ENCODE data around the gene MYO3B.
"Not testable (repeated sequence)": the region's sequence is repeated elsewhere in the genome, so short reads cannot be mapped to it uniquely, and the experiment has no call there.

MYO3B gene

DNA sequence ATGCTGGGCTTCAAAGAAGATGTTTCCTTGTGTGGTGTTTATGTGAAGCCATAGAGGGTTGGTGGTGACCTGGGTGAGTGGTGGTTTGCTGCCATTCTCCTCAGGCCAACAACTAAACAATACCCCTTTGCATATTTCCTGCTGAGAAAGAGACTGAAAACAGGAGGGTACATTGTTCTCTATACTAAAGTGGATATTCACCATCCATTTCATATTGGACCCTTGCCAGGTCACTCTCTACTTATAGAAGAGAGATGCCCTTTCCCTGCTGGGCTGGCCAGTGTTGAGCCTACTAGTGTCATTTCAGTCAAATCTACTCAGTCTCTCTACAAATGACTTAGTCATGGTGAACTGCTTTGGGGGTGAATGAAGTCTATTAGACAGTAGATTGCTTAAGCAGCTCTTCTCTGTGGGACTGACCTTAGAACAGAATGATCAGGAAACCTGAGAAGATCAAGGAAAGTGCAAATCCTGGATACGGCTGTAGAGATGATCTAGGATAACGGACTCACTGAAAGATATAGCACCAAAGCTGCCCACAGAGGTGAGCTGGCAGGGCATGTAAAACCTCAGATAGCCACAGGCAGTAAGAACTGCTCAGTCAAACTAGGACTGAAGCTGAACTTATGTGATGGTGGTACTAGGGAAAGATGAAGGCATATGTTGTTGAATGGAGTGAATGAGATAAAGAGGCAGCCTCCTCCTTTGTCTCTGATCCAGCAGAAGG is 154.9 kb downstream of the MYO3B start:
- no peak for DNase-seq (ENCODE audit: low read depth in 4 of 4, low spot score in 1 of 4)

DNA sequence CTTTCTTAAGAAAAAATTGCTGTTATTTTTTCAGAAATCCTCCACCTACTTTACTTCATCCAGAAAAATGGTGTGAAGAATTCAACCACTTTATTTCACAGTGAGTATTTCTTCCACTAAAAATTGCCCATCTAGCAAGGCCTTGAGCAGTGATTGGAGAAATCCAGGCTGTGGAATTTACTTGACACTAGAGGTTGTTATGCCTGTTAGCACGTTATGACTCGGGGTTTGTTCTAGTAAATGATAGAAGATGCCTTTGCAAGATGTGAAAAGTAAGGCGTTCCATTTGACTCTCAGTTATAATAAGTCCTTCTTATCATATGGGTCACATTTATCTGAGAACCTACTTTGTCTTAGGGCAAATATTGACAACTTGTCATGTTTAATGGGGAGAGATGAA is 157.4 kb downstream of the MYO3B start:
- no peak for DNase-seq (ENCODE audit: low read depth in 4 of 4, low spot score in 1 of 4)

DNA sequence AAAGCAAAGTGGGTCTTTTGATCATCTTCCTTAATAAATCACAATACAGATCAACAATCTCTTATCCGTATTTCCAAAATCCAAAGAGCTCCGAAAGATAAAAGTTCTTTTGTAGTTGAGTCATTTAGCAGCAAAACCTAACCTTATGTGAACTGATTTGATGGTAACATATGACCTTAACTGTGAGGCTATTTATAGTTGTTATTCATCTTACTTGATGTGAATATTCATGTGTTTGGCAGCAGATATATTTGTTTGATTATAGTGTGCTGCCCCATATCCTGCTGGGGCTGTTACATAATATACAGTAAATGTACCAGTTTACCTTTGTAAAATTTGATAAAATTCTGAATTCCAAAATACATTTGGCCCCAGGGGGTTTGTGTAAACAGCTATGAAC is 158.5 kb downstream of the MYO3B start:
- DNase-seq (ENCODE audit: low read depth in 4 of 4, low spot score in 1 of 4) = no peak

DNA sequence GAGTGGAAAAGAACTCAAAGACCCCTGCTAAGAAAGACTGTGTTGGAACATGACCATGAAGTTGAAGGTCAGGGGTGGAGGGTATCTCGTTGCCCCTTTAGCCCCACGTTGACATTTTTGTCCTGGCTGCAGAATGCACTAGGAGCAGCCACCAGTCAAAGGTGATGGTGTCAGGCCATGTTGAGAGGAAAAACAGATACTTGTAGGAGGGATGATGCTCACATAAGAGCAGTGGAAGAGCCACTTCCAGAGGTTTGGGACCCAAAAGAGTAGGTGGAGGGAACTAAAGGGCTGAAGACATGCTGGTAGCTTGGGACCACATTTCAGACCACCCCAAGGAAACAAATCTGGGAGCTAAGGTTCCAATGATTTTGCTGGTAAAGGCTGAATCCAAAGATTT is 159.0 kb downstream of the MYO3B start:
- no peak for DNase-seq (ENCODE audit: low read depth in 4 of 4, low spot score in 1 of 4)

DNA sequence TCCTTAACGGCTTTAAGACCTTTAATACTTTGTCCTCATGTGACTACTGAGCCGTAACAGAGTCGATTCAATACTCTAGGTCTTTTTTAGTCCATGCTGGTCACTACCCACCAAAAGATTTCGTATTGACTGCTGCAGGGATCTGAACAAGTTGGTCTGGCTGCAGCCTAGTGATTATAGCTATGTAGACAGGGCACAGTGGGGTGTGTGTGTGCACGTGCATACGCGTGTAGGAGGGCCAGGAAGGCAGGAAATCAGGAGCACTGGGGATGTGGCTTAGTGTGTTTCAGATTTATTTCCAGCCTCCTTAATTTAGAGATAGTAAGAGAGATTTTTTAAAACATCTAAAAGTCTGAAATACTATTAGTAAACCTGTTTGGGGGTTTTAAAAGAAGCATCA is 161.4 kb downstream of the MYO3B start:
- DNase-seq (ENCODE audit: low read depth in 4 of 4, low spot score in 1 of 4) = no peak

DNA sequence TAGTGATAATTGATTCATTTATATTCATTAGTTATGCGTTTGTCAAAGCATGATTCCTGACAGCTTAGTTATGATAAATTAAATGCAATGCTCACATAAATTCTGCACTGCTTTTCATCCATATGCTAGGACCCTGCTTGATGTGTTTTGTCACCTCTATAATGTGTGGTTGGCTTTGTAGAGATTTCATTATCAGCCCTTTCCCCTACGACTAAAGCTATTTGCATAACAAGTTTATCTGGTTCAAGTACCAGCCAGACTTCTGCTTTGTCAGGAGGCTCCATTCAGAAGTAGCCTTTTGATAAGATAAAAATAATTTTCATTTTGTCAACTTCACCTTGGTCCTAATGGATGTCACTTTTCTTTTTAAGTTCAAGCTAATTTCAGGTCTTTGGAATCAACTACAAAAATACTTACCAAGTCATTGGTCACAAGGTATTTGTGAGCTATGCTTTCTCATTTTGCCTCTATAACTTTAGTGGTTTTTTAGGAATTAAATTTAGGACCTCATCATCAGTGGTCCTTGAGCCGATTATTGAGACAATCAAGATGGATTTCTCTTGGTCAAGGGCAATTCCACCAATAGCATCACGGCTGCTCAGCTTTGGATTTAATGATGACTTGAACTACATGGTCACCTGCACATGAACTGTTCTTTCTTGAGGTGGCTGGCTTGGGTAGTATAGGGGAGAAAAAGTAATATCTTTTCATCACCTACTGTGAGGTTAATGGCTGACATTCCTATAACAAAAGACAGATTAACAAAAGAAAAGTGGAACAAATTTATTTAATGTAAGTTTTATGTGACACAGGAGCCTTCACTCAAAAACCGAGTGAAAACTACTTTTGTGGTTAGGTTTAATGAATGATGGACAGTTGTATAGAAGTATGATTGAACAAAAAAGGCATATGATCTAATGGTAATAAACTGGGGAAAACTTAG is 162.1 kb downstream of the MYO3B start:
- DNase-seq (ENCODE audit: low read depth in 4 of 4, low spot score in 1 of 4) = no peak

DNA sequence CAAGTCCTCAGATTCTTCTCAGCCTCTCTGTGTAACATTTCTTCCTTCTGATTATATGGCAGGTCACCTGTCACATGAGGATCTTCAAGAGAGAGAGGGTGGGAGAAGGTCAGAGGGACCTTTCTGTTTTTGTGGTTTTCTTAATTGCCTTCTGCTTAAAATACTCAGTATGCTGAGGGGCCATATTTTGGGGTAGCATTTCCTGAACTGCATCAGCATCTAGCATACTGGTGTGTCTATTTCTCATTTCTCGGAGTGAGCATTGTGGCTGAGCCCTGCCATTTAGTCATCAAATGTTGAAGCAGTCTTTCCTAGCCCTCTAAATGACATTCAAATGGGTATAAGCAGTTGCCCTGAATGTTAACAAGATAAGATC is 162.7 kb downstream of the MYO3B start:
- DNase-seq (ENCODE audit: low read depth in 4 of 4, low spot score in 1 of 4) = no peak

DNA sequence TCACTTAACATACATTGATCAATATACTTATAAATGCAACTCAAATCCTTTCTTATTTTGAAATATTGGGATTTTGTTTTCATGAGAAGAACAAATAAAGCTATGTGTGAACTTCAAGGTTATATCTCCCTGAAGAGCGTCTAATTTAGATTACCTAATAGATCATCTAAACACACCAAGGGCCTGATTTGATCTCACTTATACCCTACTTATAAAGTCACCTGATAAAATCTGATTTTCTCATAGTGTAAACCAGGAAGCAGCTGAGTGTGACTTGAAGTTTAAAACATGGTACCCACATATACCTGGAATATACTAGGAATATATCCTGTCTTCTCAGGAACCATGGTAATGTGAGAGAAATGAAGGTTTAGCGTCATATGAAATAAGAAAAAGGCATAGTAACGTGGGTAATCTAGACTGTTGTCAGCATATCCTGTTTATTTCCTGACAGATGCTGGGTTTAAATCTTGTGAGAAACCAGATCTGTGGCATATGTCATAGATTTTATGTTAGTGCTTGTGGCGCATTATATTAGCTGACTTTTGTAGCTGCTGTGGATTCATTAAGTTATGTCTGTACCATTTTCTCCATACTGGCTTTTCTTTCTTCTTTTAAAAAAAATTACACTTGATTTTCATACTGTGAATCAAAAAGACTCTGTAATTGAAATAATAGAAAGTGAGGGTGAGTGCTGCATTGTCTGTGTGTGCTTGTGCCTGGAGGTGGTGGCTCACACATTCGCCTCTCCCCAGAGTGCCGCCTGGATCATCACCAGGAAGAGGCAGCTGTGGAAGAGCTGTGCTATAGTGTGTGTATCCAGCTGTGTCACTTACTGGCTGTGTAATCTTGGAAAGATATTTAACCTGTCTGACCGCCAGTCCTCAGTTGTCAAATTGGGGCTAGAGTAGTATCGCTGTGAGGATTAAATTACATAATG is 164.0 kb downstream of the MYO3B start:
- DNase-seq (ENCODE audit: low read depth in 4 of 4, low spot score in 1 of 4) = no peak

DNA sequence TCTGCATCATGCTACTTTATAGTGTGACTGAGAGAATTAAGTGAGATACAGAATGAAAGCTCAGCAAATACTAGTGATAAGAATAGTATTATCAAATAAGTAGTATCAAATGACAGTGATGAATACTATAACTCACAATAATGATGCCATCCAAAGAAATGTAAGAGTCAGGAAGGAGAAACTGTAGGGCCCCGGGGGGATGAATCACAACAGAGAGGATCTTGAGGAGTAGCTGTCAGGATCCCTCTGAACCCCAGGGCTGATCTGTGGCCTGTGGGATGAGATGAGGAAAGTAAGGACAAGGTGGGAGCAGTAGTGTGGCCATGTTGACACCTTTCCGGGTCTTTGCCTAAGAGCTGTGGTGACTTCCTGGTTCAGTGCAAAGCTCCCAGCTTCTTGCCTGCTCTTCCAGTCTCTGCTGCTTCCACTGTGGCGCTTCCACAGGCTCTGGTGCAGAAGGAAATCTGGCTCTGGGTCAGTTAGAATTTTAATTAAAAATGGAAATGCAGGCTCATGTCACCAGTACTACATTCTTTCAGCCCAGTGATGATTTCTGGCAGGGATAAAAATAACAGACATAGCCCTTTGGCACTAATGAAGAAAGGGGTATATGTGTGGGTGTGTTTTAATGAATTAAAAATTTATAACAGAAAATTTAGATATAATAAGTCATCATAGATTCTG is 166.9 kb downstream of the MYO3B start:
- no peak for DNase-seq (ENCODE audit: low read depth in 4 of 4, low spot score in 1 of 4)

DNA sequence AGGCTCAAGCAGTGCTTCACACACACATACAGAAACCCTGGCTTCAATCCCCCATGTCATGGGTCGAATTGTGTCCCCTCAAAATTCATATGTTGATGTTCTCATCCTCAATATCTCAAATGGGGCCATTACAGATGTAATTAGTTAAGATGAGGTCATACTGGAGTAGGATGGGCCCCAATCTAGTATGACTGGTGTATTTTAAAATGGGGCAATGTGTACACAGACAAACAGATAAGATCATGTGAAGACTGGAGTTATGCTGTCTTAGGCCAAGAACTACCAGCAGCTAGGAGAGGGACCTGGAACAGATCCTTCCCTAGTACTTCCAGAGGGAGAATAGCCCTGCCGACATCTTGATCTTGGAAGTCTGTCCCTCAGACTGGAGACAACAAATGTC is 167.7 kb downstream of the MYO3B start:
- DNase-seq (ENCODE audit: low read depth in 4 of 4, low spot score in 1 of 4) = no peak

DNA sequence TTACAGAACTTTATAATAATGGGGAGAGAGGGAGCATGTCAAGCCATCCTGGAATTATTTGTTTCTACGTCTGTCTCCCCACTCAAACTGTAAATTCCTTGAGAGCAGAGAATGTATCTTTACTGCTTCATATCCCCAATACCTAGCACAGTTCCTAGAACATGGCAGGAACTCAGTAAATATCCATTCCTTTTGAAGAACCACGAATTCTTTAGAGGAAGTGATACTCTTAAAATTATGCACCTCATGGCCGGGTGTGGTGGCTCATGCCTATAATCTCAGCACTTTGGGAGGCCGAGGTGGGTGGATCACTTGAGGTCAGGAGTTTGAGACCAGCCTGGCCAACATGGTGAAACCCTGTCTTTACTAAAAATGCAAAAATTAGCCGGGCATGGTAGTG is 171.3 kb downstream of the MYO3B start:
- not testable (repeated sequence) for DNase-seq (ENCODE audit: low read depth in 4 of 4, low spot score in 1 of 4)

DNA sequence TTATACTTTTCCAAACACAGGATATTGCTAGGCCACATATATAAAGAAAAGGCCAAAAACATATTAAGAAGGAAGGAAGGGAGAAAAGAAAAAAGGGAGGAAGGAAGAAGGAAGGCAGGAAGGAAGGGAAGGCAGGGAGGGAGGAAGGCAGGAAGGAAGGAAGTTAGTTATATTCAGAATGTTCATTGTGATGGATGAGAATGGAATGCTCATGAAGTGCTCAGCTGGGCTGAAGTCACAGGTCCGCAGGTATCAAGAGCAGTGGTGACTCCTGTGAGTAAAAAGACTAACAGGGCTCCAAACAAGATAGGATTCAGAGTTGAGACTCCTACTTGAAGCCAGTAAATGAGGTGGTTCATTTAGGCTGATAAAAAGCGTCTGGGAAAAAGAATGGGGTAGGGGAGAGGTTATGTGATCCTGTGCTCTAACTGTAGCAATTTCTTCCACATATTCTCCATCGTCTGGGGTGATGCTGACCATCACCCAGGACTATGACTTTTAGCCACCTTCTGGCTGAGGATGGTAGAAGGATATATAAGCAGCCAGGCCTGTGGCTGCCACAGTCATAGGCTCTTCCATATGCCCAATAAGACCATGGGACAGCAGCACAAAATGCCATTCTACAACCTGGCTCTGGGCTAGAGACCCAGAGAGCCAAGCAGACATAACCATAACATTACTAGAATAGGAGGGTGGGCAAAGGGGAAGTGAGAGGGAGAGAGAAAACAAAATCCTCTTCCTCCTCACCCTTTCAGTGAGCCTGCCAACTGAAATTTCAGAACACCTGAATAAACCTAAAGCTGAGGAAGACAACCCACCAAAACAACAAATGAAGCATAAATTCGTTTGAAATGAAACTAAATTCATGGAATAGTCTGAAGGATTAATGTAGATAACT is 173.2 kb downstream of the MYO3B start:
- no peak for DNase-seq (ENCODE audit: low read depth in 4 of 4, low spot score in 1 of 4)

DNA sequence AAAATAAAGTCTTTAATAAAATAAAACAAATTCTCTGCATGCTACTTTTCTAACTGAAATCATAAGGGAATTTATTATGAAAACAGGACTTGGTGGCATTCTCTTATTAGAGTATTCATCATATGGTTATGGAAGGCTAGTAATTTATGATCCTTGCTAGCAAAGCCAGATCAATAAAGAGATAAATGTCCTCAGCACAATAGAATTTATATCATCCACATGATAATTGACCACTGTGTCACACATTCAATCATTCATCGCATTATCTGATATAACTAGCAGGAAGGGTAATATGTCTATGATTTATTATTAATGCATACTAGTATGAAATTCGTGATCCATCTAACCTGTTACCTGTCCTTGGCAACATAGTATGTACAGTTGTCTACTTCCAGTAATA is 175.8 kb downstream of the MYO3B start:
- no peak for DNase-seq (ENCODE audit: low read depth in 4 of 4, low spot score in 1 of 4)

DNA sequence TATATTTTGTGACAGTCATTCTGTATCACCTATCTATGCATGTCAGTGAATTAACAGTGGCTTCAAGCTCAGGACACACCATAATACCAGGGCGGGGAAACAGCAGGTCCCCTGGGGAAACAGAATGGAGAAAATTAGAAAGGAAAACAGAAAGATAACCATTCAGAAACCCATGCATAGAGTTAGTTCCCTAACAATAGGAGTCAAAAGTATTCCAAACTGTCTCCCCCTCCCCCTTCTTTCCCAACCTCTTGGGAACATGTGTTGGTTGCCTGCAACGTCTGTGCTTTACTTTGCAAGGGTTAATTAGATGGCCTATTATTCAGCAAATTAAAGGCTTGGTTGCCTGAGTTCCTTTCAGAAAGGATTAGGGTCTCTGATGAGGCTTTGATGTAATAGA is 176.4 kb downstream of the MYO3B start:
- DNase-seq (ENCODE audit: low read depth in 4 of 4, low spot score in 1 of 4) = no peak

DNA sequence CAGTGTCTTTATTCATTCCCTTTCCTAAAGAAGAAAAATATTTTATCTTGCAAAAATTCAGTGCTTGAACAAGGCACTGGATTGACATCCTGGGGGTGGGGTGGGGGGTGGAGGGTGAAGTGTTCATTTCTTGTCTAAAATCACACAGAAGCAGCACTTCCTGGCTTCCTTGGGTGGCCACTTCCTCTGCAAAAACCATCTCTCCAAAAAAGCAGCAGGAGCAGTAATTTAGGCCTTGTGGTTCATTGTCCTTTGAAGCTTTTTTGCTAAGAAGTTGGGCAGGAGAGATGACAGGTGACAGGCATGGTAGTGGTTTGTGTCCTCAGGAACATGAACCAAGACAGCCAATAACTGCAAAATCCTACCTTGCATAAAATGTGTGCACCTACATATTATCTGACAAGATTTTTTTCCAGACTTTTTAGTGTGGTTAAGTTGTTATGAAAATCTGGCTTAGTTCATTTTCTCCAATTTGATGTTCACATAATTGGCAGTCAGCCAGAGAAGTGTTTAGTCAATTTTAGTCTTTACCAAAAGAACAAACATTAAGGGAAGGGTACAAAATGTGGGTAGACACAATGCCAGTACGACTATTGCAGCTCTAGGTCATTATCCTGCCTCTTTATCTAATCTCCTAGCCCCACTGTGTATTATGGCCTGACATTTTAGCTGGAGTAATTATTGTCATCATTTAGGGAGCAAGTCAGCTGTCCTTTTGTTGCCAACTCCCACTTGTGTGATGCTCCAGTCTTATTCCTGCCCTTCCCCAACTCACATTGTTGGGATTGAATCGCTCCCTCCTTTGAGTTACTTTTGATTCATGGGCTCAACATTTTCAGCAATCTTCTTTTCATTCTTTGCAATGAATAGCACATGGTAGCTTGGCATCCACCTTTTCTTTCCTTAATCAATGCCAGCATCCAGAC is 177.2 kb downstream of the MYO3B start:
- DNase-seq (ENCODE audit: low read depth in 4 of 4, low spot score in 1 of 4) = no peak

DNA sequence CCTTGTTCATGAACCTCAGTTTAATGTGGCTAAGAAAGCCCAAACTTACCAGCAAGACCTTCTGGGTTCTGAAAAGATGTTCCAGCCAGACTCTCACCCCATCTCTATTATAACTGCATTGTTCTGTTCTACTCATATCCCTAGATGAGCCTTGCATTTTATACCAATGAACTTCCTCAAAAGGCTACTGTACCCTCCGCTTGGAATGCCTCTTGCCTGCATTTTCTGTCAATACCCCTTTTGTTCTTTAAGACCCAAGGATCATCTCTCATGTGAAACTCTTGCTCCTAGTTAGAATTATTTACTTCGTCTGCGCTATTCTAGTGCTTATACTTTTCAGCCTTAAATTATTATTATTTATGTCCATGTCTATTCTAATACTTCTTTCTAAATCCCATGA is 181.5 kb downstream of the MYO3B start:
- no peak for DNase-seq (ENCODE audit: low read depth in 4 of 4, low spot score in 1 of 4)

DNA sequence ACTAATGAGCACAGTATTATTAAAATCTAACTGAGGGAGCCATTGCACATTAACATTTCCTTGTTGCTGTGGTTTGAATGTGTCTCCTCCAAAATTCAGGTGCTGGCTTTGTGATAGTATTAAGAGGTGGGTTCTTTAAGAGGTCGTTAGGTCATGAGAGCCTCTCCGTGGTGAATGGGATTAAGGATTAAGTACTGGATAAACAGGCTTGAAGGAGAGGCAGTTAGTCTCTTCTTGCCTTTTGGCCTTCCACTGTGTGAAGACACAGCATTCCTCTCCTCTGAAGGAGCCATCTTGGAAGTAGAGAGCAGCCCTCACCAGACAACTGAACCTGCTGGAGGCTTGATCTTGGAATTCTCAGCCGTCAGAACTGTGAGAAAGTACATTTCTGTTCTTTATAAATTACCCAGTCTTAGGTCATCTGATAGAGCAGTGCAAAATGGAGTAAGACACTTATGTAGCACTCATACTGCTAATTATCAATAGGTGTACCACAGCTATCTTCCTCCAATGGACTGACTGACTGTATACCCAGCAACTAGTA is 182.7 kb downstream of the MYO3B start:
- DNase-seq (ENCODE audit: low read depth in 4 of 4, low spot score in 1 of 4) = no peak

All from stimulated activated CD4-positive, alpha-beta T cell treated with anti-CD3 and anti-CD28 coated beads, Interleukin-1b, Interleukin-23, amount 100 ng/mL, for 24 hours (primary cell).